Neural cell (in vitro differentiated cells): ENCODE results near the gene TBC1D9B.
A peak's percentile ranks its signal among the peaks of the same experiment; 100 is the strongest.

Experiments
- CTCF ChIP-seq: fragments of 450-650 bp; IDR thresholded peaks from 2 replicates; pipeline ENCODE4 v1.5.1; 2014; ENCODE audit warnings: antibody characterized with exemption, mild to moderate bottlenecking, moderate library complexity; ENCODE audit not compliant: poor library complexity, severe bottlenecking
- EZH2 ChIP-seq: fragments of 200-600, 300-800 bp; shearing (Covaris generic), sonication (generic); IDR thresholded peaks from 2 replicates; pipeline ENCODE4 v1.6.1; 2014; ENCODE audit warnings: antibody characterized with exemption, low read length, borderline replicate concordance, mild to moderate bottlenecking; ENCODE audit not compliant: insufficient read depth, poor library complexity, severe bottlenecking
- POLR2AphosphoS5 ChIP-seq: IDR thresholded peaks from 2 replicates; pipeline ENCODE4 v1.6.1; 2012

GRCh38 chr5:179833056-179833708, 74.5 kb downstream of the TBC1D9B start:
- TF ChIP-seq CTCF (no peak), POLR2AphosphoS5 (peak; percentile 19), EZH2 (no peak)
